Colonic mucosa (tissue), 4 donors: ENCODE data around the gene ANO1. TPM values are rescaled to one million over a fixed set of nuclear protein-coding genes. Genes with fewer than 3 reads are reported as not detected.

Experiments
- DNase-seq: peaks from one replicate; pipeline ENCODE4 v3.0.0-alpha.2; 2020
- H3K27ac ChIP-seq: fragments of 200-600 bp; one replicate; pipeline ENCODE4 v1.8.0; 2021
- H3K27me3 ChIP-seq: fragments of 200-600 bp; one replicate; pipeline ENCODE4 v1.8.0; 2021
- H3K36me3 ChIP-seq: fragments of 200-600 bp; one replicate; pipeline ENCODE4 v1.8.0; 2021
- H3K4me1 ChIP-seq: fragments of 200-600 bp; one replicate; pipeline ENCODE4 v1.8.0; 2021; ENCODE audit warnings: mild to moderate bottlenecking
- H3K4me3 ChIP-seq: fragments of 200-600 bp; one replicate; pipeline ENCODE4 v1.8.0; 2021
- H3K9ac ChIP-seq, 2 donors: one replicate each; pipeline ENCODE4 v1.7.0; 2013; ENCODE audit warnings: control low read depth in 2 of 2, low read depth in 2 of 2, low read length in 2 of 2
- H3K9me3 ChIP-seq: fragments of 200-600 bp; one replicate; pipeline ENCODE4 v1.8.0; 2021
- intact Hi-C: fragments of 100-400 bp; cut with DNase I; formaldehyde crosslinking; loops from one replicate; pipeline ENCODE4 v1.14.1; 2022
- total RNA-seq, 2 donors: library from RNA; stranded (reverse); fragmentation: NEBNext Ultra II Directional in 1 of 2; extraction: Animal tissue kit (Norgen Biotek cat#: 25700) in 1 of 2; gene quantifications; one replicate each; pipeline ENCODE4 v1.2.1, GENCODE V29; 2021
- TF ChIP-seq, protein P1 (sequence below): fragments of 200-600 bp; IDR thresholded peaks from one replicate; pipeline ENCODE4 v1.8.0; 2022; ENCODE audit warnings: antibody characterized with exemption, mild to moderate bottlenecking
- donor health status: healthy.
- donor health status: DM: no; HTN: no; CAD: no.
- donor health status: DM: no; HTN: no; CAD: no.

ANO1 gene
- total RNA-seq, 2 donors from 2014 or later = 8.3 to 16.4 TPM

DNA sequence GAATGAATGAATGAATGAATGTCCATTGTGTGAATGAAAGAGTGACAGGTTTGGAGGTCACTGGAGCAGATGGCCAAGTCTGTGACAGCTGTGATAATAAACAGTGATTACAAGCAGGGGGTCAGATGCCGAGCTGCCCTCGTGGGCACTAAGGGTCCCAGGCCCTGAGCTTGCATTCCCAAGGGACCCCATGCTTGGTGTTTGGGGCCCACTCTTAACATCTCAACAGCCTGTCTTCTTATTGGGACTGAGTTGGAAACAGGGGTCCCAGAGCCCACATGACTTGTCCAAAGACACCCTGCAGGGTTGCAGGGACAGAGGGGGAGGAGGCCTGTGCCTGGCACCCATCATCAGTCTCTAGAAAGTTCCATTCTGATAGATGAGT, 12.0 kb upstream of the ANO1 start:
- no peak overlapping the region for H3K27ac ChIP-seq
- TF ChIP-seq, protein P1, sequence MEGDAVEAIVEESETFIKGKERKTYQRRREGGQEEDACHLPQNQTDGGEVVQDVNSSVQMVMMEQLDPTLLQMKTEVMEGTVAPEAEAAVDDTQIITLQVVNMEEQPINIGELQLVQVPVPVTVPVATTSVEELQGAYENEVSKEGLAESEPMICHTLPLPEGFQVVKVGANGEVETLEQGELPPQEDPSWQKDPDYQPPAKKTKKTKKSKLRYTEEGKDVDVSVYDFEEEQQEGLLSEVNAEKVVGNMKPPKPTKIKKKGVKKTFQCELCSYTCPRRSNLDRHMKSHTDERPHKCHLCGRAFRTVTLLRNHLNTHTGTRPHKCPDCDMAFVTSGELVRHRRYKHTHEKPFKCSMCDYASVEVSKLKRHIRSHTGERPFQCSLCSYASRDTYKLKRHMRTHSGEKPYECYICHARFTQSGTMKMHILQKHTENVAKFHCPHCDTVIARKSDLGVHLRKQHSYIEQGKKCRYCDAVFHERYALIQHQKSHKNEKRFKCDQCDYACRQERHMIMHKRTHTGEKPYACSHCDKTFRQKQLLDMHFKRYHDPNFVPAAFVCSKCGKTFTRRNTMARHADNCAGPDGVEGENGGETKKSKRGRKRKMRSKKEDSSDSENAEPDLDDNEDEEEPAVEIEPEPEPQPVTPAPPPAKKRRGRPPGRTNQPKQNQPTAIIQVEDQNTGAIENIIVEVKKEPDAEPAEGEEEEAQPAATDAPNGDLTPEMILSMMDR = no peak
- H3K36me3 ChIP-seq = no peaks in the 10 kb centered on the region
- H3K4me1 ChIP-seq = no peaks in the 10 kb centered on the region
- no peak overlapping the region for H3K9ac ChIP-seq
- H3K4me3 ChIP-seq = no peak overlapping the region
- no peak for DNase-seq
- H3K9me3 ChIP-seq = no peaks in the 10 kb centered on the region
- H3K27me3 ChIP-seq = no peaks in the 10 kb centered on the region
- intact Hi-C loops = no loop called here

DNA sequence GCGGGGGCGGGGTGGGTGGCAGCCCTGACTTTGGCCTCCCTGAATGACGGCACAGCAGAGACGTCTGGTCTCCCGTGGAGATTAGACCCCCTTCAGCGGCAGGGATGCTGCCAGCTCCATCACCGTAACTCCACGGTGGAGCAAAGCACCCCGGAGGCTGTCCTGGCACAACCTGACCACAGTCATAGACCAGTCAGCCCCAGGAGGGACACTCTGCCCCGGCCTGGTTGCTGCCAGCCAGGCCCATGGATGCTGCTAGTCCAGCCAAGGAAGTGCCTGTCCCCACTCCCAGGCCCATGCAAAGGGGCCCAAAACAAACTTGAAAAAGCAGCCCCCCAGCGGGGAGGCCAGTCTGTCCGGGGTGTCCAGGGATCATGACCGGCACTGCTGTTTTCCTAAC, 11.5 kb upstream of the ANO1 start:
- intact Hi-C loops = no loop called here
- Histone ChIP-seq H3K27ac (no peak overlapping the region), H3K36me3 (no peaks in the 10 kb centered on the region), H3K9ac (no peak overlapping the region), H3K9me3 (no peaks in the 10 kb centered on the region), H3K4me3 (no peak overlapping the region), H3K27me3 (no peaks in the 10 kb centered on the region), H3K4me1 (no peaks in the 10 kb centered on the region)
- DNase-seq = peak; percentile 10
- TF ChIP-seq, protein P1 = no peak

DNA sequence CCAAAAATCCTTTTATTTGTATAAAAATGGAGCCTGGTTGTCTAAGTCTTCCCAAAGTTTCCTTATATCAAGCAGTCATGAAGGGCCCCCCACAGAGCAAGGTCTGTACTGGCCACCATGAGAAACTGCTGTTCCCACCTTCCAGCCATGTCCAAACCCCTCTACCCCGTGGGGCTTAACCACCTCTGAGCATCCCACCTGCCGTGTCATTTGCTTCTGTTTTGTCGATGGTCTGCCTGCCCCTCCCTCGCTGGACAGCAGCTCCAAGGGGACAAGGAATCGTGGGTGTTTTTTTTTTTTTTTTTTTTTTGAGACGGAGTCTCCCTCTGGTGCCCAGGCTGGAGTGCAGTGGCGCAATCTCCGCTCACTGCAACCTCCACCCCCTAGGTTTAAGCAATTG, 11.1 kb upstream of the ANO1 start:
- Histone ChIP-seq H3K4me1 (no peaks in the 10 kb centered on the region), H3K36me3 (no peaks in the 10 kb centered on the region), H3K9ac (no peak overlapping the region), H3K27me3 (no peaks in the 10 kb centered on the region), H3K4me3 (no peak overlapping the region), H3K9me3 (no peaks in the 10 kb centered on the region), H3K27ac (no peak overlapping the region)
- TF ChIP-seq, protein P1 = no peak
- peak; percentile 10 for DNase-seq
- intact Hi-C loops = no loop called here

DNA sequence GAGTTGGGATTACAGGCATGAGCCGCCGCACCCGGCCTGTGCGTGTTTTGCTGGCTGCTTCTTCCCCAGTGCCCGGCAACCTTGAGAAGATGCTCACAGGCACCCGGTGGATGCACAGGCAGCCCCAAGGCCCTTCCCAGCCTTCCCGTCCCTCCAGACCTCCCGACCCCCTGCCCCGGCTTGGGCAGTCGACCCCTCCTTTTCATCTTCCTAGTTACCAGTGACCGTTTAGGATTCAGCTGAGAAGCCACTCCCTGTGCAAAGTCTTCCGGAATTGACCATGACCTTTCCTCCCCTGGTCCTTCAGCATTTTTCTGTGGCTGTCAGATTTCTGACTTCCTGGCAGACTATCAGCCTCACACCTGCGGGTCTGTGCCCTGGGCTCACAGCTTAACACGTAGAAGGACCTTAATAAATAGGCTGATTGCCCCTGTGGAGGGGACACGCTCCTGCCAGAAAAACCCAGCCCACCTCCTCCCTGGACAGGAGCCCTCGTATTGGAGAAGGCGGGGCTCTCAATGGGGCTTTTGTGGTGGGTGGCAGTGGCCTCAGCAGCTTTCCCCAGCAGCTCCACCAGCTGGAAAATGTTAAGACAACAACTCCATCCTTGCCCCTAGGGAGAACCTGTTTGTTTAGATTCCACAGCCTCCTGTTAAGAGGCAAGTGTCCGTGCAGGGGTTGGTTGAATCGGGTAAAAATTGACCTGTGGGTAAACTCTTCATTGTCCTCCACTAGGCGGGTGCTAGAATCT, 10.4 kb upstream of the ANO1 start:
- no peak overlapping the region for H3K4me3 ChIP-seq
- TF ChIP-seq, protein P1 = no peak
- no peaks in the 10 kb centered on the region for H3K27me3 ChIP-seq
- H3K9ac ChIP-seq = no peak overlapping the region
- DNase-seq = peak; percentile 16
- no peaks in the 10 kb centered on the region for H3K9me3 ChIP-seq
- no peak overlapping the region for H3K27ac ChIP-seq
- no peaks in the 10 kb centered on the region for H3K36me3 ChIP-seq
- no peaks in the 10 kb centered on the region for H3K4me1 ChIP-seq
- intact Hi-C loops = no loop called here

DNA sequence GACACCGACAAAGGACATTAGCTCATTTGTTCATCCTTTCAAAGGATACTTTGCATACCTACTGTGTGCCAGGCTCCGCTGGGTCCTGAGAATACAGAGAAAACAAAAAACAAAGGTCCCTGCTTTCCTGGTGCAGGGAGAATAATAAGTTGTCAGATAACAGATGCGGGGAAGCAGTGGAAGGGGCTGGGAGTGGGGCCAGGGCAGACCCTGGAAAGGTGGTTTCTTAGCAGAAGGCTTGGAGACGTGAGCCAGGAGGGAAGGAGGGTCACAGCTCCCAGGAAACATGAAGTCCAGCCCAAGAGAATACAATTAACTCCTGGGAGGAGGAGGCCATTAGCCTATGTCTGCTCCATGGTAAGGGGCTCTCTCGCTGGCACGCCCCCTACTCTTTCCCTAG, 9.8 kb upstream of the ANO1 start:
- Histone ChIP-seq H3K4me3 (no peak overlapping the region), H3K36me3 (no peaks in the 10 kb centered on the region), H3K27me3 (no peaks in the 10 kb centered on the region), H3K4me1 (no peaks in the 10 kb centered on the region), H3K9ac (no peak overlapping the region), H3K9me3 (no peaks in the 10 kb centered on the region), H3K27ac (no peak overlapping the region)
- intact Hi-C loops = no loop called here
- TF ChIP-seq, protein P1 = no peak
- DNase-seq = no peak
